ENCODE measurements around the gene ERP27. TPM values are rescaled to one million over a fixed set of nuclear protein-coding genes. Genes with fewer than 3 reads are reported as not detected.

Gene ERP27
- total and polyA plus RNA-seq, 2 donors = 1.3 to 4.4 TPM

GRCh38 chr12:14876833-14877232 is 61.5 kb downstream of the ERP27 start:
- 96% methylated on average over 2 of the region's 2 CpGs for WGBS
- DNase-seq (ENCODE audit: low read depth in 6 of 9, low spot score in 9 of 9) = no peak

GRCh38 chr12:14874882-14875281 is 63.5 kb downstream of the ERP27 start:
- no peaks in the 10 kb centered on the region for H3K4me1 ChIP-seq (ENCODE audit: control insufficient read depth in 2 of 2, insufficient read depth in 2 of 2, low read length in 2 of 2)

More at GRCh38 chr12:14876833-14877232, 61.5 kb downstream of the ERP27 start:
- Histone ChIP-seq H3K27me3 (ENCODE audit: control insufficient read depth in 2 of 2, insufficient read depth in 1 of 2, low read length in 1 of 2) (no peaks in the 10 kb centered on the region), H3K4me3 (ENCODE audit: low read length in 2 of 2) (no peak overlapping the region), H3K36me3 (ENCODE audit: control insufficient read depth in 2 of 2, insufficient read depth in 2 of 2, low read length in 1 of 2) (no peaks in the 10 kb centered on the region), H3K9me3 (ENCODE audit: control insufficient read depth in 2 of 2, insufficient read depth in 1 of 2, low read length in 1 of 2) (no peaks in the 10 kb centered on the region), H3K4me1 (ENCODE audit: control insufficient read depth in 2 of 2, insufficient read depth in 2 of 2, low read length in 2 of 2) (no peaks in the 10 kb centered on the region), H3K27ac (ENCODE audit: low read depth in 1 of 2, low read length in 1 of 2) (no peak overlapping the region)

GRCh38 chr12:14873440-14874185 is 64.7 kb downstream of the ERP27 start:
- Histone ChIP-seq H3K27me3 (ENCODE audit: control insufficient read depth in 2 of 2, insufficient read depth in 1 of 2, low read length in 1 of 2) (no peaks in the 10 kb centered on the region), H3K4me3 (ENCODE audit: low read length in 2 of 2) (no peak overlapping the region), H3K36me3 (ENCODE audit: control insufficient read depth in 2 of 2, insufficient read depth in 2 of 2, low read length in 1 of 2) (no peaks in the 10 kb centered on the region), H3K27ac (ENCODE audit: low read depth in 1 of 2, low read length in 1 of 2) (no peak overlapping the region), H3K9me3 (ENCODE audit: control insufficient read depth in 2 of 2, insufficient read depth in 1 of 2, low read length in 1 of 2) (peaks cover 0 to 9% of the 10 kb centered on the region in 2 donors), H3K4me1 (ENCODE audit: control insufficient read depth in 2 of 2, insufficient read depth in 2 of 2, low read length in 2 of 2) (no peaks in the 10 kb centered on the region)
- 90% methylated on average over 1 of the region's 1 CpG for WGBS
- no peak for DNase-seq (ENCODE audit: low read depth in 6 of 9, low spot score in 9 of 9)

More at GRCh38 chr12:14874882-14875281, 63.5 kb downstream of the ERP27 start:
- WGBS = 95% methylated on average over 3 of the region's 3 CpGs
- Histone ChIP-seq H3K4me3 (ENCODE audit: low read length in 2 of 2) (no peak overlapping the region), H3K36me3 (ENCODE audit: control insufficient read depth in 2 of 2, insufficient read depth in 2 of 2, low read length in 1 of 2) (no peaks in the 10 kb centered on the region), H3K27me3 (ENCODE audit: control insufficient read depth in 2 of 2, insufficient read depth in 1 of 2, low read length in 1 of 2) (no peaks in the 10 kb centered on the region), H3K27ac (ENCODE audit: low read depth in 1 of 2, low read length in 1 of 2) (no peak overlapping the region), H3K9me3 (ENCODE audit: control insufficient read depth in 2 of 2, insufficient read depth in 1 of 2, low read length in 1 of 2) (no peaks in the 10 kb centered on the region)
- DNase-seq (ENCODE audit: low read depth in 6 of 9, low spot score in 9 of 9) = no peak

GRCh38 chr12:14871886-14872285 is 66.5 kb downstream of the ERP27 start:
- Histone ChIP-seq H3K36me3 (ENCODE audit: control insufficient read depth in 2 of 2, insufficient read depth in 2 of 2, low read length in 1 of 2) (no peaks in the 10 kb centered on the region), H3K27ac (ENCODE audit: low read depth in 1 of 2, low read length in 1 of 2) (no peak overlapping the region), H3K4me1 (ENCODE audit: control insufficient read depth in 2 of 2, insufficient read depth in 2 of 2, low read length in 2 of 2) (no peaks in the 10 kb centered on the region), H3K27me3 (ENCODE audit: control insufficient read depth in 2 of 2, insufficient read depth in 1 of 2, low read length in 1 of 2) (no peaks in the 10 kb centered on the region), H3K9me3 (ENCODE audit: control insufficient read depth in 2 of 2, insufficient read depth in 1 of 2, low read length in 1 of 2) (peaks cover 0 to 18% of the 10 kb centered on the region in 2 donors), H3K4me3 (ENCODE audit: low read length in 2 of 2) (no peak overlapping the region)
- WGBS = 96% methylated on average over 1 of the region's 1 CpG
- DNase-seq (ENCODE audit: low read depth in 6 of 9, low spot score in 9 of 9) = no peak

GRCh38 chr12:14871247-14871646 is 67.1 kb downstream of the ERP27 start:
- no peak overlapping the region for H3K27ac ChIP-seq (ENCODE audit: low read depth in 1 of 2, low read length in 1 of 2)
- peaks cover 0 to 19% of the 10 kb centered on the region in 2 donors for H3K9me3 ChIP-seq (ENCODE audit: control insufficient read depth in 2 of 2, insufficient read depth in 1 of 2, low read length in 1 of 2)
- H3K27me3 ChIP-seq (ENCODE audit: control insufficient read depth in 2 of 2, insufficient read depth in 1 of 2, low read length in 1 of 2) = no peaks in the 10 kb centered on the region
- 98% methylated on average over 1 of the region's 1 CpG for WGBS
- no peak overlapping the region for H3K4me3 ChIP-seq (ENCODE audit: low read length in 2 of 2)
- no peaks in the 10 kb centered on the region for H3K4me1 ChIP-seq (ENCODE audit: control insufficient read depth in 2 of 2, insufficient read depth in 2 of 2, low read length in 2 of 2)
- DNase-seq (ENCODE audit: low read depth in 6 of 9, low spot score in 9 of 9) = no peak
- H3K36me3 ChIP-seq (ENCODE audit: control insufficient read depth in 2 of 2, insufficient read depth in 2 of 2, low read length in 1 of 2) = no peaks in the 10 kb centered on the region

GRCh38 chr12:14868916-14869506 is 69.3 kb downstream of the ERP27 start:
- DNase-seq (ENCODE audit: low read depth in 6 of 9, low spot score in 9 of 9) = no peak
- Histone ChIP-seq H3K4me1 (ENCODE audit: control insufficient read depth in 2 of 2, insufficient read depth in 2 of 2, low read length in 2 of 2) (no peaks in the 10 kb centered on the region), H3K36me3 (ENCODE audit: control insufficient read depth in 2 of 2, insufficient read depth in 2 of 2, low read length in 1 of 2) (no peaks in the 10 kb centered on the region), H3K27me3 (ENCODE audit: control insufficient read depth in 2 of 2, insufficient read depth in 1 of 2, low read length in 1 of 2) (no peaks in the 10 kb centered on the region), H3K27ac (ENCODE audit: low read depth in 1 of 2, low read length in 1 of 2) (no peak overlapping the region), H3K4me3 (ENCODE audit: low read length in 2 of 2) (no peak overlapping the region), H3K9me3 (ENCODE audit: control insufficient read depth in 2 of 2, insufficient read depth in 1 of 2, low read length in 1 of 2) (peaks cover 0 to 19% of the 10 kb centered on the region in 2 donors)
- WGBS = 98% methylated on average over 3 of the region's 3 CpGs

Other genes with a start within 250 kb of the ERP27 start
- gene GUCY2C, start 241.9 kb downstream of the ERP27 start, total RNA-seq = under 0.01 TPM
- 0.14 TPM for gene GUCY2C, start 241.9 kb downstream of the ERP27 start, polyA plus RNA-seq
- gene WBP11, start 135.1 kb downstream of the ERP27 start, total RNA-seq = 9.2 TPM
- gene WBP11, start 135.1 kb downstream of the ERP27 start, polyA plus RNA-seq = 24.5 TPM
- gene C12orf60, start 134.9 kb downstream of the ERP27 start, total RNA-seq = 1.4 TPM
- 2.2 TPM for gene C12orf60, start 134.9 kb downstream of the ERP27 start, polyA plus RNA-seq
- 0.05 TPM for gene SMCO3, start 124.4 kb downstream of the ERP27 start, total RNA-seq
- 0.09 TPM for gene SMCO3, start 124.4 kb downstream of the ERP27 start, polyA plus RNA-seq
- 0.38 TPM for gene ART4, start 95.0 kb downstream of the ERP27 start, total RNA-seq
- 0.16 TPM for gene ART4, start 95.0 kb downstream of the ERP27 start, polyA plus RNA-seq
- 14.5 TPM for gene MGP, start 52.7 kb downstream of the ERP27 start, total RNA-seq
- gene MGP, start 52.7 kb downstream of the ERP27 start, polyA plus RNA-seq = 149 TPM
- 1,161 TPM for gene ARHGDIB, start 23.1 kb upstream of the ERP27 start, total RNA-seq
- 820 TPM for gene ARHGDIB, start 23.1 kb upstream of the ERP27 start, polyA plus RNA-seq
- 0.19 TPM for gene PDE6H, start 34.5 kb upstream of the ERP27 start, total RNA-seq
- gene PDE6H, start 34.5 kb upstream of the ERP27 start, polyA plus RNA-seq = not detected